Liver (tissue), 9 donors: ENCODE results near the gene RPP25L. TPM values are rescaled to one million over a fixed set of nuclear protein-coding genes. Genes with fewer than 3 reads are reported as not detected.

Experiments used
- DNase-seq: peaks from one replicate; pipeline ENCODE4 v3.0.0-alpha.2; 2017; ENCODE audit warnings: low spot score
- H3K27ac ChIP-seq, 2 donors: one replicate each; pipeline ENCODE4 v1.7.0; 2013; ENCODE audit warnings: inconsistent platforms in 2 of 2, low read length in 2 of 2, control low read depth in 1 of 2, low read depth in 1 of 2, mild to moderate bottlenecking in 1 of 2
- H3K27me3 ChIP-seq, 4 donors: one replicate each; pipeline versions ENCODE4 v1.6.1 to v1.7.0; 2013; ENCODE audit warnings: low read length in 3 of 4, inconsistent platforms in 1 of 4, mild to moderate bottlenecking in 1 of 4, moderate library complexity in 1 of 4; ENCODE audit not compliant: control insufficient read depth in 4 of 4, insufficient read depth in 4 of 4
- H3K36me3 ChIP-seq, 4 donors: one replicate each; pipeline versions ENCODE4 v1.6.1 to v1.7.0; 2013; ENCODE audit warnings: low read length in 3 of 4, mild to moderate bottlenecking in 3 of 4, low read depth in 1 of 4, moderate library complexity in 1 of 4; ENCODE audit not compliant: control insufficient read depth in 4 of 4, insufficient read depth in 3 of 4
- H3K4me1 ChIP-seq, 4 donors: one replicate each; pipeline versions ENCODE4 v1.6.1 to v1.7.0; 2013; ENCODE audit warnings: low read length in 3 of 4, mild to moderate bottlenecking in 3 of 4, moderate library complexity in 1 of 4; ENCODE audit not compliant: control insufficient read depth in 4 of 4, insufficient read depth in 4 of 4
- H3K4me3 ChIP-seq, 3 donors: one replicate each; pipeline versions ENCODE4 v1.6.1 to v1.7.0; 2013; ENCODE audit warnings: low read length in 3 of 3, control low read depth in 1 of 3, low read depth in 1 of 3, mild to moderate bottlenecking in 1 of 3
- H3K9ac ChIP-seq, 2 donors: one replicate each; pipeline ENCODE4 v1.7.0; 2013; ENCODE audit warnings: low read length in 2 of 2, mild to moderate bottlenecking in 2 of 2, moderate library complexity in 2 of 2, control low read depth in 1 of 2, low read depth in 1 of 2
- H3K9me3 ChIP-seq, 4 donors: one replicate each; pipeline versions ENCODE4 v1.6.1 to v1.7.0; 2013; ENCODE audit warnings: low read length in 3 of 4; ENCODE audit not compliant: control insufficient read depth in 4 of 4
- FOXA2 ChIP-seq: IDR thresholded peaks from 2 replicates; pipeline ENCODE4 v1.6.1; 2016; ENCODE audit warnings: antibody characterized with exemption
- HNF4G ChIP-seq: IDR thresholded peaks from 2 replicates; pipeline ENCODE4 v1.6.1; 2016; ENCODE audit warnings: antibody characterized with exemption
- JUND ChIP-seq, 2 donors: IDR thresholded peaks; 2 replicates each; pipeline ENCODE4 v1.6.1; 2016; ENCODE audit warnings: antibody characterized with exemption in 2 of 2
- NR2F2 ChIP-seq: IDR thresholded peaks from 2 replicates; pipeline ENCODE4 v1.6.1; 2016; ENCODE audit warnings: antibody characterized with exemption
- RXRA ChIP-seq, 2 donors: IDR thresholded peaks; 2 replicates each; pipeline ENCODE4 v1.6.1; 2017 to 2018; ENCODE audit warnings: antibody characterized with exemption in 2 of 2, mild to moderate bottlenecking in 1 of 2
- SP1 ChIP-seq: IDR thresholded peaks from 2 replicates; pipeline ENCODE4 v1.6.1; 2018; ENCODE audit warnings: antibody characterized with exemption, mild to moderate bottlenecking
- TAF1 ChIP-seq: conservative IDR thresholded peaks from 2 replicates; pipeline ENCODE4 v1.6.1; 2016; ENCODE audit warnings: antibody characterized with exemption, mild to moderate bottlenecking
- WGBS: extraction: QIAGEN DNeasy Blood & Tissue Kit; methylation state at CpG from one replicate; pipeline ENCODE4 v1.1.7; 2013; 5-methylcytosine and 5-hydroxymethylcytosine counted together
- polyA plus RNA-seq, 2 donors: library from polyadenylated mRNA; stranded (reverse) in 1 of 2; unstranded in 1 of 2; fragments of 200-250 nt in 1 of 2; fragments of >200 nt in 1 of 2; fragmentation: Nextera tagmentation in 1 of 2; extraction: Ambion mirVana in 1 of 2; gene quantifications; one replicate each; pipeline versions ENCODE4 v1.2.1 to v1.2.3, GENCODE V29; 2013 to 2015
- total RNA-seq, 2 donors: library from RNA; depleted of rRNA; stranded (reverse); fragments of >200 nt; gene quantifications; one replicate each; pipeline ENCODE4 v1.2.3, GENCODE V29; 2014
- TF ChIP-seq, protein P1 (sequence below): IDR thresholded peaks from 2 replicates; pipeline ENCODE4 v1.6.1; 2016; ENCODE audit warnings: antibody characterized with exemption
- TF ChIP-seq, protein P2 (sequence below): IDR thresholded peaks from 2 replicates; pipeline ENCODE4 v1.6.1; 2016; ENCODE audit warnings: antibody characterized with exemption, mild to moderate bottlenecking
- TF ChIP-seq, protein P3 (sequence below): IDR thresholded peaks from 2 replicates; pipeline ENCODE4 v1.6.1; 2016; ENCODE audit warnings: antibody characterized with exemption
- donor health status: healthy.
- donor health status: healthy.
- donor health status: healthy.
- donor health status: healthy.
- donor health status: healthy.

The RPP25L gene
- total and polyA plus RNA-seq, 4 donors = 18.6 to 33.4 (median 24.2) TPM

DNA sequence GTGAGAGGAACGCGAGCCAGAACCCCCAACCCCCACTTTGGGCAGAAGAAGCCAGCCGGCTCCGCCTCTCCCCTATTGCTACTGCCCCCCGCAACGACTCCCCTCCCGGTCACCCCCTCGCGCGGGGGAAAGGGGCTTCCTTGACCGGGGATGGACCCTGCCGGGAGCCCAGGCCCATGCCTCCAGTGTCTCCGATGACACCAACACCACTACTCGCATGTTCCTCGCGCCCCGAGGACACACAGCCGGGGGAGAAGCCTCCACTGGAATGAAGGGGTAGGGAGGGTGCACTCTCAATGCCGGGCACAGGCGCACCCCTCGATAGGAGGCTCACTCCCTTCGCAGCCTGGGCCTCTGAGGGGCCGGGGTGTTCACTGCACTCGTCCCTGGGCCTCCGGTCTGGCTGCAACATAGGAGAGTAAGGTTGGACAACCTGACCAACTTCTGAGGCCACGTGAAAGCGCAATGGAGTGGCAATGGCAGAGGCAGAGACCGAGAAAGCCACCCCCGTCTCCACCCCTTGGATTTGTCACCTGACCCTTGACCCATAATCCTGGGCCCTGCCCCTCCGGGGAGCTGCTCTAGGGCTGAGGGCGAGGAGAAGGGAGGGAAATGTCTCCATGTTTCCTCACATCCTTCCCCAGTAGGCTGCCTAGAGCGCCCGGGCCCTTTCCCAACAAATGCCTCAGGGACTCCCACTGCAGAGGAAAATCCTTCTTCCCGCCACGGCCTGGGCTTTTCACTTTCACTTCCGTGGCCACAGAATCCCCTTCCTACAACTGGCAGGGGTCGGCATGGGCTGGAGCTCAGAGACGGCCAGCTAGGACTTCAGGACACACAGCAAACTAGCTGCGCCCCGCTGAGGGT lies 21.3 kb downstream of the RPP25L start:
- DNase-seq = no peak
- peak overlapping the region in 1 of 2 donors; percentile 30 for H3K9ac ChIP-seq

DNA sequence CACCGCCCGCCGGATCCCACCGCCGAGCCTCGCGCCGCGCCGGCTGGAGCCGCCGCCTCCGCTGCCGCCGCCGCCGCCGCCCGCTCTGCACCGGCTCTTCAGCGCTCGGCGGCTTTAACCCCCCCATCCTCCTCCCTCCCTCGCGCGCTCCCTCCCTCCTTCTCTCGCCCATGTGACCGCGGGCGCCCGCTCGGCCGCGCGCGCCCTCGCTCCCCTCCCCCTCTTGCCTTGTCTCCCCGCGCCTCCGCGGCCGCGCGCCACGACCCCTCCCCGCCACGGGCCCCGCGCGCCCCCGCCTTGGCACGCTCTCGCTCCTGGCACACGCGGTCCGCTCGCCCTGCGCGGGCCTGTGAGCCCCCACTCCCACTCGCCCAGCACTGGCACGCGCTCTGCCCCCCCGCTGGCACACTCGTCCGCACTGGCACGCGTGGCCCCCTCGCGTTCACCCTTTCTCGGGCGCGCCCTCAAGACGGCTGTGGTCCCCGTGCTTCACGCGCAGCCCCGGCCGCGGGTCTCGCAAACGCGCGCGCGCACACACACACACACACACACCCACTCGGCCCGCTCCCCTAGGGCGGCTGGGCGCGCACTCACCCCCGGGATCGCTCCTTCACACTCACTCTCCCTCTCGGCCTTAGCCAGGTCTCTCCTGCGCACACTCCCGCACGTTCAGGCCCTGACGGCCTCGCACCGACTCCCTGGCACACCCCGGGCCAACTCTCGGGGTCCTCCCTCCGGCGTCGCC lies 22.1 kb downstream of the RPP25L start, which contains the start of gene CNTFR:
Gene CNTFR, minus strand, starts transcription at position 89 of the 745 bp plus-strand sequence. CDS start 20,743 bp downstream, outside the sequence.
- no peak for DNase-seq
- Histone ChIP-seq H3K4me3 (peak within 1 kb of the TSS; percentile 9 to 56 (median 43)), H3K4me1 (peaks cover 22 to 65% (median 46%) of the 10 kb centered on the region in 4 donors), H3K36me3 (no peaks in the 10 kb centered on the region), H3K27me3 (peaks cover 0 to 2% (median 0%) of the 10 kb centered on the region in 4 donors), H3K9me3 (no peaks in the 10 kb centered on the region), H3K27ac (peak within 1 kb of the TSS; percentile 75 to 81), H3K9ac (peak within 1 kb of the TSS in 1 of 2 donors; percentile 30)
- 2% methylated on average over 104 of the region's 104 CpGs for WGBS
- TF ChIP-seq, protein P1, sequence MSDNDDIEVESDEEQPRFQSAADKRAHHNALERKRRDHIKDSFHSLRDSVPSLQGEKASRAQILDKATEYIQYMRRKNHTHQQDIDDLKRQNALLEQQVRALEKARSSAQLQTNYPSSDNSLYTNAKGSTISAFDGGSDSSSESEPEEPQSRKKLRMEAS = no peak
- no peak for TF ChIP-seq SP1
- no peak for TF ChIP-seq TAF1
- TF ChIP-seq, protein P2, sequence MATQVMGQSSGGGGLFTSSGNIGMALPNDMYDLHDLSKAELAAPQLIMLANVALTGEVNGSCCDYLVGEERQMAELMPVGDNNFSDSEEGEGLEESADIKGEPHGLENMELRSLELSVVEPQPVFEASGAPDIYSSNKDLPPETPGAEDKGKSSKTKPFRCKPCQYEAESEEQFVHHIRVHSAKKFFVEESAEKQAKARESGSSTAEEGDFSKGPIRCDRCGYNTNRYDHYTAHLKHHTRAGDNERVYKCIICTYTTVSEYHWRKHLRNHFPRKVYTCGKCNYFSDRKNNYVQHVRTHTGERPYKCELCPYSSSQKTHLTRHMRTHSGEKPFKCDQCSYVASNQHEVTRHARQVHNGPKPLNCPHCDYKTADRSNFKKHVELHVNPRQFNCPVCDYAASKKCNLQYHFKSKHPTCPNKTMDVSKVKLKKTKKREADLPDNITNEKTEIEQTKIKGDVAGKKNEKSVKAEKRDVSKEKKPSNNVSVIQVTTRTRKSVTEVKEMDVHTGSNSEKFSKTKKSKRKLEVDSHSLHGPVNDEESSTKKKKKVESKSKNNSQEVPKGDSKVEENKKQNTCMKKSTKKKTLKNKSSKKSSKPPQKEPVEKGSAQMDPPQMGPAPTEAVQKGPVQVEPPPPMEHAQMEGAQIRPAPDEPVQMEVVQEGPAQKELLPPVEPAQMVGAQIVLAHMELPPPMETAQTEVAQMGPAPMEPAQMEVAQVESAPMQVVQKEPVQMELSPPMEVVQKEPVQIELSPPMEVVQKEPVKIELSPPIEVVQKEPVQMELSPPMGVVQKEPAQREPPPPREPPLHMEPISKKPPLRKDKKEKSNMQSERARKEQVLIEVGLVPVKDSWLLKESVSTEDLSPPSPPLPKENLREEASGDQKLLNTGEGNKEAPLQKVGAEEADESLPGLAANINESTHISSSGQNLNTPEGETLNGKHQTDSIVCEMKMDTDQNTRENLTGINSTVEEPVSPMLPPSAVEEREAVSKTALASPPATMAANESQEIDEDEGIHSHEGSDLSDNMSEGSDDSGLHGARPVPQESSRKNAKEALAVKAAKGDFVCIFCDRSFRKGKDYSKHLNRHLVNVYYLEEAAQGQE = no peak
- TF ChIP-seq, protein P3, sequence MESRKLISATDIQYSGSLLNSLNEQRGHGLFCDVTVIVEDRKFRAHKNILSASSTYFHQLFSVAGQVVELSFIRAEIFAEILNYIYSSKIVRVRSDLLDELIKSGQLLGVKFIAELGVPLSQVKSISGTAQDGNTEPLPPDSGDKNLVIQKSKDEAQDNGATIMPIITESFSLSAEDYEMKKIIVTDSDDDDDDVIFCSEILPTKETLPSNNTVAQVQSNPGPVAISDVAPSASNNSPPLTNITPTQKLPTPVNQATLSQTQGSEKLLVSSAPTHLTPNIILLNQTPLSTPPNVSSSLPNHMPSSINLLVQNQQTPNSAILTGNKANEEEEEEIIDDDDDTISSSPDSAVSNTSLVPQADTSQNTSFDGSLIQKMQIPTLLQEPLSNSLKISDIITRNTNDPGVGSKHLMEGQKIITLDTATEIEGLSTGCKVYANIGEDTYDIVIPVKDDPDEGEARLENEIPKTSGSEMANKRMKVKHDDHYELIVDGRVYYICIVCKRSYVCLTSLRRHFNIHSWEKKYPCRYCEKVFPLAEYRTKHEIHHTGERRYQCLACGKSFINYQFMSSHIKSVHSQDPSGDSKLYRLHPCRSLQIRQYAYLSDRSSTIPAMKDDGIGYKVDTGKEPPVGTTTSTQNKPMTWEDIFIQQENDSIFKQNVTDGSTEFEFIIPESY = no peak
- no peak for TF ChIP-seq NR2F2
- no peak for TF ChIP-seq FOXA2
- TF ChIP-seq HNF4G = no peak
- TF ChIP-seq JUND (IDR thresholded peaks at IDR 0.05) = no peak

More for the DNA sequence above, 21.3 kb downstream of the RPP25L start:
- no peaks in the 10 kb centered on the region for H3K9me3 ChIP-seq
- no peaks in the 10 kb centered on the region for H3K36me3 ChIP-seq
- peaks cover 0 to 2% (median 0%) of the 10 kb centered on the region in 4 donors for H3K27me3 ChIP-seq
- 17% methylated on average over 40 of the region's 40 CpGs for WGBS
- TF ChIP-seq SP1 (peak; percentile 30), HNF4G (no peak), RXRA (IDR thresholded peaks at IDR 0.05) (peak in 1 of 2 donors; percentile 13), JUND (IDR thresholded peaks at IDR 0.05) (no peak)
- TF ChIP-seq, protein P1 = no peak
- TF ChIP-seq, protein P3 = no peak
- H3K4me1 ChIP-seq = peaks cover 22 to 65% (median 47%) of the 10 kb centered on the region in 4 donors
- H3K4me3 ChIP-seq = peak overlapping the region; percentile 30 to 56 (median 43)
- peak overlapping the region; percentile 75 to 81 for H3K27ac ChIP-seq
